ENCODE results near the gene TESK1. TPM values are rescaled to one million over a fixed set of nuclear protein-coding genes. Genes with fewer than 3 reads are reported as not detected.

The TESK1 gene
- total and polyA plus RNA-seq, 2 of the 8 experiments (the other 6 are each of a cell fraction or from before 2014, with no cell fraction given) = 13.5 to 13.9 TPM

GRCh38 chr9:35575478-35575877 lies 29.6 kb upstream of the TESK1 start:
- WGBS, 2 experiments (ENCODE audit: extremely low coverage in 1 of 2, insufficient coverage in 1 of 2, insufficient read length in 1 of 2, insufficient replicate concordance in 2 of 2, low coverage in 1 of 2, low lambda C conversion rate in 2 of 2, missing lambda C conversion rate in 1 of 2) = 96% methylated on average over 5 of the region's 5 CpGs; no CpG with 5 or more reads in 1 of the 2 experiments
- Histone ChIP-seq H3K56ac (replicated peaks; ENCODE audit: insufficient read length, low read depth, low read length) (no peak overlapping the region), H3K27me3 (replicated peaks in 1 of 4; ENCODE audit: control insufficient read depth in 3 of 4, extremely low read depth in 1 of 4, insufficient read depth in 3 of 4, low read length in 3 of 4) (no peaks in the 10 kb centered on the region), H3K14ac (ENCODE audit: insufficient read length) (no peak overlapping the region), H3K4me3 (ENCODE audit: extremely low read depth in 1 of 4, insufficient read depth in 2 of 4, low read depth in 3 of 4, low read length in 4 of 4) (no peak overlapping the region), H3K9me3 (ENCODE audit: insufficient read depth in 2 of 2, low read depth in 1 of 2, low read length in 1 of 2) (no peaks in the 10 kb centered on the region; a peak in 2 of 4 replicates), H2BK12ac (ENCODE audit: low read depth, low read length) (no peak overlapping the region), H2BK5ac (ENCODE audit: low read depth, low read length) (no peak overlapping the region), H4K91ac (replicated peaks; ENCODE audit: insufficient read length, low read length) (no peak overlapping the region), H3K4me2 (ENCODE audit: insufficient read depth in 1 of 2, low read depth in 2 of 2, low read length in 2 of 2) (no peak overlapping the region), H3K23me2 (ENCODE audit: low read depth, low read length) (no peaks in the 10 kb centered on the region), H3K79me1 (ENCODE audit: low read depth, low read length) (no peaks in the 10 kb centered on the region), H3K79me2 (ENCODE audit: control insufficient read depth in 1 of 2, insufficient read depth in 2 of 2, low read length in 2 of 2) (no peaks in the 10 kb centered on the region), H3K27ac (ENCODE audit: low read depth, low read length) (no peak overlapping the region), H4K5ac (ENCODE audit: insufficient read length, low read depth, low read length) (no peak overlapping the region), H2AK5ac (ENCODE audit: low read depth, low read length) (no peak overlapping the region), H2BK15ac (ENCODE audit: low read length) (no peak overlapping the region), H3K36me3 (ENCODE audit: control insufficient read depth in 2 of 4, insufficient read depth in 4 of 4, low read length in 3 of 4) (no peaks in the 10 kb centered on the region), H3K4me1 (replicated peaks in 1 of 4; ENCODE audit: control insufficient read depth in 3 of 4, insufficient read depth in 4 of 4, low read length in 3 of 4) (no peaks in the 10 kb centered on the region), H2BK20ac (ENCODE audit: low read length) (no peak overlapping the region), H3K4ac (replicated peaks; ENCODE audit: insufficient read length, low read depth, low read length) (no peak overlapping the region), H2BK120ac (replicated peaks; ENCODE audit: low read depth, low read length) (no peak overlapping the region), H4K20me1 (replicated peaks in 1 of 2; ENCODE audit: control insufficient read depth in 1 of 2, insufficient read depth in 2 of 2, low read length in 2 of 2) (no peaks in the 10 kb centered on the region), H3K18ac (ENCODE audit: extremely low read depth, low read length) (no peak overlapping the region), H2AFZ (ENCODE audit: low read length) (no peak overlapping the region), H3K9ac (replicated peaks in 1 of 4; ENCODE audit: extremely low read depth in 1 of 4, low read depth in 3 of 4, low read length in 3 of 4) (no peak overlapping the region), H3K23ac (ENCODE audit: insufficient read length) (no peak overlapping the region), H4K8ac (ENCODE audit: extremely low read depth, insufficient read depth, low read length) (no peak overlapping the region)
- ChIA-PET CTCF (ENCODE audit: partially characterized antibody) (interaction anchor here (1.5 to 1.6 kb wide), 2 partner anchors 16 to 22 kb away, joined by 3 read pairs; no protein-coding TSS in a partner anchor), POLR2A (ENCODE audit: partially characterized antibody) (no interaction called here)
- no peak for TF ChIP-seq RFX5 (IDR thresholded peaks at IDR 0.05; ENCODE audit: borderline replicate concordance, low read depth, low read length)
- no peak for TF ChIP-seq ATF3 (IDR thresholded peaks at IDR 0.05; ENCODE audit: insufficient read depth, low read depth, low read length)
- no peak for TF ChIP-seq TCF12 (IDR thresholded peaks at IDR 0.05; ENCODE audit: low read depth, low read length)
- no peak for TF ChIP-seq CBX5 (IDR thresholded peaks at IDR 0.05; ENCODE audit: low read depth, low read length)
- TF ChIP-seq TEAD4 (IDR thresholded peaks at IDR 0.05; ENCODE audit: low read depth, low read length) = no peak
- no peak for TF ChIP-seq POU5F1 (IDR thresholded peaks at IDR 0.05; ENCODE audit: low read depth, low read length)
- no peak for DNase-seq (ENCODE audit: low read depth in 1 of 2, low spot score in 2 of 2)
- no peak for FAIRE-seq
